Stomach (tissue), 9 donors: ENCODE data around the gene SCFD2. TPM values are rescaled to one million over a fixed set of nuclear protein-coding genes. Genes with fewer than 3 reads are reported as not detected.
"Not testable (repeated sequence)": the region's sequence is repeated elsewhere in the genome, so short reads cannot be mapped to it uniquely, and the experiment has no call there.

ENCODE experiments used
- DNase-seq, 2 donors: peaks; one replicate each; pipeline versions ENCODE4 v3.0.0 to v3.0.0-alpha.2; 2013 to 2019
- H3K27ac ChIP-seq, 5 donors: fragments of 200-600 bp in 4 of 5; sonication (generic) in 4 of 5; one replicate each; pipeline ENCODE4 v1.5.1; 2013 to 2019; ENCODE audit warnings: mild to moderate bottlenecking in 1 of 5, moderate library complexity in 1 of 5
- H3K27me3 ChIP-seq, 3 donors: fragments of 200-600 bp; sonication (generic); one replicate each; pipeline ENCODE4 v1.5.1; 2017 to 2019; ENCODE audit warnings: mixed run types in 1 of 3
- H3K36me3 ChIP-seq, 4 donors: fragments of 200-600 bp; sonication (generic); 1 replicate in 3 of 4; 2 replicates in 1 of 4; pipeline ENCODE4 v1.5.1; 2016 to 2019
- H3K4me1 ChIP-seq, 4 donors: fragments of 200-600 bp; sonication (generic); one replicate each; pipeline ENCODE4 v1.5.1; 2016 to 2019
- H3K4me3 ChIP-seq, 4 donors: fragments of 200-600 bp; sonication (generic) in 3 of 4; one replicate each; pipeline ENCODE4 v1.5.1; 2016 to 2019; ENCODE audit warnings: mild to moderate bottlenecking in 1 of 4
- H3K9me3 ChIP-seq, 4 donors: fragments of 200-600 bp; sonication (generic); one replicate each; pipeline ENCODE4 v1.5.1; 2016 to 2019
- CTCF ChIP-seq, 7 experiments: fragments of 450-650 bp in 4 of 7; fragments of 200-600 bp in 3 of 7; sonication (generic) in 3 of 7; IDR thresholded peaks; one replicate each; pipeline ENCODE4 v1.5.1; 2016 to 2019; ENCODE audit warnings: antibody characterized with exemption in 7 of 7, control low read depth in 2 of 7, mild to moderate bottlenecking in 1 of 7
- EP300 ChIP-seq: sonication (generic); formaldehyde crosslinking; IDR thresholded peaks from one replicate; pipeline ENCODE4 v1.6.1; 2017; ENCODE audit warnings: antibody characterized with exemption
- POLR2A ChIP-seq, 4 donors: fragments of 450-650 bp; IDR thresholded peaks; one replicate each; pipeline ENCODE4 v1.6.1; 2016; ENCODE audit warnings: antibody characterized with exemption in 4 of 4, control low read depth in 2 of 4, mild to moderate bottlenecking in 1 of 4, moderate library complexity in 1 of 4
- POLR2AphosphoS5 ChIP-seq, 3 donors: sonication (generic); formaldehyde crosslinking; IDR thresholded peaks; one replicate each; pipeline ENCODE4 v1.6.1; 2016; ENCODE audit warnings: antibody characterized with exemption in 3 of 3
- WGBS, 5 donors: extraction: QIAGEN DNeasy Blood & Tissue Kit in 3 of 5; methylation state at CpG; one replicate each; pipeline versions ENCODE4 v1.1.5 to v1.1.7; 2013 to 2018; 5-methylcytosine and 5-hydroxymethylcytosine counted together
- intact Hi-C: fragments of 100-400 bp; cut with DNase I; formaldehyde crosslinking; loops from one replicate; pipeline ENCODE4 v1.15.1; 2023; ENCODE audit warnings: low total_unique reads
- polyA plus RNA-seq, 3 donors: library from polyadenylated mRNA; stranded (reverse); fragments of 200-250 nt; gene quantifications; one replicate each; pipeline ENCODE4 v1.2.3, GENCODE V29; 2013
- total RNA-seq, 5 donors: library from RNA; depleted of rRNA; stranded (reverse); fragments of >200 nt; gene quantifications; one replicate each; pipeline versions ENCODE4 v1.1.0 to v1.2.3, GENCODE V29; 2014 to 2016
- donor health status: healthy with polysubstance abuse.
- donor health status: Bipolar disorder and iron deficiency.
- donor health status: healthy.

SCFD2 gene
- total and polyA plus RNA-seq, 8 donors: 2.9 to 40.2 (median 11.1) TPM

GRCh38 chr4:52837716-52838558, 527.9 kb downstream of the SCFD2 start:
- H3K27me3 ChIP-seq: no peaks in the 10 kb centered on the region
- no peak for TF ChIP-seq POLR2A (IDR thresholded peaks at IDR 0.05)
- no peak overlapping the region for H3K4me3 ChIP-seq
- peaks cover 13 to 27% (median 21%) of the 10 kb centered on the region in 4 donors for H3K4me1 ChIP-seq
- no peaks in the 10 kb centered on the region for H3K9me3 ChIP-seq
- no peak for DNase-seq
- H3K36me3 ChIP-seq: no peaks in the 10 kb centered on the region
- no peak overlapping the region for H3K27ac ChIP-seq
- 78 to 90% (median 85%) methylated on average over 7 of the region's 7 CpGs for WGBS, 5 donors
- intact Hi-C loops: no loop called here

- Histone ChIP-seq H3K36me3 (no peaks in the 10 kb centered on the region), H3K4me1 (peaks cover 5 to 14% (median 9%) of the 10 kb centered on the region in 4 donors), H3K9me3 (no peaks in the 10 kb centered on the region), H3K27me3 (no peaks in the 10 kb centered on the region), H3K4me3 (no peak overlapping the region), H3K27ac (no peak overlapping the region)
- intact Hi-C loops: no loop called here
- TF ChIP-seq CTCF (IDR thresholded peaks at IDR 0.05) (no peak), POLR2AphosphoS5 (IDR thresholded peaks at IDR 0.05) (no peak), POLR2A (IDR thresholded peaks at IDR 0.05) (no peak), EP300 (no peak)
- 86 to 99% (median 93%) methylated on average over 7 of the region's 7 CpGs for whole genome bisulfite sequencing, 5 donors
- DNase-seq: no peak
These were observed 529.2 kb downstream of the SCFD2 start for GRCh38 chr4:52836678-52837077.

GRCh38 chr4:52836120-52836519, 529.7 kb downstream of the SCFD2 start:
- intact Hi-C loops: no loop called here
- Histone ChIP-seq H3K4me1 (peaks cover 0 to 9% (median 4%) of the 10 kb centered on the region in 4 donors), H3K4me3 (no peak overlapping the region), H3K27ac (no peak overlapping the region), H3K9me3 (no peaks in the 10 kb centered on the region), H3K27me3 (no peaks in the 10 kb centered on the region), H3K36me3 (no peaks in the 10 kb centered on the region)
- 83 to 93% (median 91%) methylated on average over 3 of the region's 3 CpGs for WGBS, 5 donors
- DNase-seq: no peak
- TF ChIP-seq CTCF (IDR thresholded peaks at IDR 0.05) (no peak), POLR2AphosphoS5 (IDR thresholded peaks at IDR 0.05) (no peak), EP300 (no peak), POLR2A (IDR thresholded peaks at IDR 0.05) (no peak)

GRCh38 chr4:52834641-52835456, 531.0 kb downstream of the SCFD2 start:
- H3K36me3 ChIP-seq, H3K4me1 ChIP-seq, intact Hi-C loops, DNase-seq, H3K27me3 ChIP-seq, H3K9me3 ChIP-seq, H3K27ac ChIP-seq, H3K4me3 ChIP-seq: not testable (repeated sequence)
- 89 to 94% (median 92%) methylated on average over 8 of the region's 8 CpGs for WGBS, 5 donors

GRCh38 chr4:52833941-52834525, 531.8 kb downstream of the SCFD2 start:
- Histone ChIP-seq H3K36me3 (no peaks in the 10 kb centered on the region), H3K9me3 (no peaks in the 10 kb centered on the region), H3K4me1 (no peaks in the 10 kb centered on the region), H3K27ac (no peak overlapping the region), H3K27me3 (no peaks in the 10 kb centered on the region), H3K4me3 (no peak overlapping the region)
- intact Hi-C loops: no loop called here
- WGBS, 5 donors: 25 to 69% (median 40%) methylated on average over 3 of the region's 3 CpGs
- no peak for TF ChIP-seq POLR2AphosphoS5 (IDR thresholded peaks at IDR 0.05)
- TF ChIP-seq EP300: no peak
- no peak for DNase-seq
